Fibroblast of the aortic adventitia (primary cell): Measurements from ENCODE around the gene MED8. TPM values are rescaled to one million over a fixed set of nuclear protein-coding genes. Genes with fewer than 3 reads are reported as not detected.
"Not testable (repeated sequence)": the region's sequence is repeated elsewhere in the genome, so short reads cannot be mapped to it uniquely, and the experiment has no call there.

Experiments
- DNase-seq: peaks from one replicate; pipeline ENCODE4 v3.0.0-alpha.2; 2010; ENCODE audit warnings: low read depth
- H3K4me3 ChIP-seq: 2 replicates; pipeline ENCODE4 v1.5.1; 2011; ENCODE audit warnings: low read depth, mild to moderate bottlenecking, control low read depth, low read length, moderate library complexity
- total RNA-seq: library from RNA; depleted of rRNA; stranded (reverse); fragments of >200 nt; gene quantifications from 2 replicates; pipeline ENCODE4 v1.2.3, GENCODE V29; 2012; ENCODE audit warnings: low replicate concordance
- TF ChIP-seq, protein P1 (sequence below): IDR thresholded peaks from 2 replicates; pipeline ENCODE4 v1.5.1; 2011; ENCODE audit warnings: mild to moderate bottlenecking, low read length, control low read depth, inconsistent platforms; ENCODE audit not compliant: insufficient read depth

The MED8 gene
- total RNA-seq, 1 donor = 43.1 TPM

DNA sequence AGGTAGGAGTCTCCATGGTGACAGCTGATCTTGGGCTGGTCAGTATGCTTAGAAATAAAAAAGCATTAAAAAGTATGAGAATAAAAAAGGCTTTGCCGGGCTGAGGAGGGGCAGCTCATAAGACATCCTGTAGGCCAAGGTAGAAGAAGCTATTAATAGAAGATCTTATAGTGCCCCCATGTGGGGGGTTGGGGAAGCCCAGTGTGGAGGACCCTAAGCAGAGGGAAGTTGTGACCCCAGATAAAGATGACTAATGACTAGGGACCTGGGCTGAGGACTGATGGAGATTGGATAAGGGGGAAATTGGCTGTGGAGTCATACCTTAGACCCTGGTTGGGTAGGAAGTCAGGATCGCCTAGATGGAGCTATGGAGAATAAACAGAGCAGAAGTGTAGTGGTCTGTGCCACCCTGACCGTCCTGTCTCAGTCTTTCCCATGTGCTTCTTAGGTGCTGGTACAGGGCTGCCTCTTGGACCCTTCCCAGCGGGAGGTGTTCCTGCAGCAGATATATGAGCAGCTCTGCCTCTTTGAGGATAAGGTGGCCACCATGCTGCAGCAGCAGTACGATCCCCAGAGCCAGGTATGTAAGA lies 25.1 kb upstream of the MED8 start:
- DNase-seq = peak; percentile 61
- TF ChIP-seq, protein P1, sequence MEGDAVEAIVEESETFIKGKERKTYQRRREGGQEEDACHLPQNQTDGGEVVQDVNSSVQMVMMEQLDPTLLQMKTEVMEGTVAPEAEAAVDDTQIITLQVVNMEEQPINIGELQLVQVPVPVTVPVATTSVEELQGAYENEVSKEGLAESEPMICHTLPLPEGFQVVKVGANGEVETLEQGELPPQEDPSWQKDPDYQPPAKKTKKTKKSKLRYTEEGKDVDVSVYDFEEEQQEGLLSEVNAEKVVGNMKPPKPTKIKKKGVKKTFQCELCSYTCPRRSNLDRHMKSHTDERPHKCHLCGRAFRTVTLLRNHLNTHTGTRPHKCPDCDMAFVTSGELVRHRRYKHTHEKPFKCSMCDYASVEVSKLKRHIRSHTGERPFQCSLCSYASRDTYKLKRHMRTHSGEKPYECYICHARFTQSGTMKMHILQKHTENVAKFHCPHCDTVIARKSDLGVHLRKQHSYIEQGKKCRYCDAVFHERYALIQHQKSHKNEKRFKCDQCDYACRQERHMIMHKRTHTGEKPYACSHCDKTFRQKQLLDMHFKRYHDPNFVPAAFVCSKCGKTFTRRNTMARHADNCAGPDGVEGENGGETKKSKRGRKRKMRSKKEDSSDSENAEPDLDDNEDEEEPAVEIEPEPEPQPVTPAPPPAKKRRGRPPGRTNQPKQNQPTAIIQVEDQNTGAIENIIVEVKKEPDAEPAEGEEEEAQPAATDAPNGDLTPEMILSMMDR = peak; percentile 65
- no peak overlapping the region for H3K4me3 ChIP-seq

DNA sequence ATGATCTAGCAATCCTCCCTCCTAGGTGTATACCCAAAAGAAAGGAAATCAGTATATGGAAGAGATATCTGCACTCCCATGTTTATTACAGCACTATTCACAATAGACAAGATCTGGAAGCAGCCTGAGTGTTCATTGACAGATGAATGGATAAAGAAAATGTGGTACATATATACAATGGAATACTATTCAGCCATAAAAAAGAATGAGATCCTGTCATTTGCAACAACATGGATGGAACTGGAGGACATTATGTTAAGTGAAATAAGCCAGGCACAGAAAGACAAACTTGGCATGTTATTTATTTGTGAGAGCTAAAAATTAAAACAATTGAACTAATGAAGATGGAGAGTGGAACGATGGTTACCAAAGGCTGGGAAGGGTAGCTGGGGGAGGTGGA lies 23.8 kb upstream of the MED8 start:
- DNase-seq, H3K4me3 ChIP-seq: not testable (repeated sequence)

- no peak for DNase-seq
- no peak overlapping the region for H3K4me3 ChIP-seq
Observed at GRCh38 chr1:43410571-43410970, 21.0 kb upstream of the MED8 start.

GRCh38 chr1:43405876-43406234 lies 16.3 kb upstream of the MED8 start:
- TF ChIP-seq, protein P1 = no peak
- no peak overlapping the region for H3K4me3 ChIP-seq
- no peak for DNase-seq

More at GRCh38 chr1:43410571-43410970, 21.0 kb upstream of the MED8 start:
- TF ChIP-seq, protein P1 = no peak

DNA sequence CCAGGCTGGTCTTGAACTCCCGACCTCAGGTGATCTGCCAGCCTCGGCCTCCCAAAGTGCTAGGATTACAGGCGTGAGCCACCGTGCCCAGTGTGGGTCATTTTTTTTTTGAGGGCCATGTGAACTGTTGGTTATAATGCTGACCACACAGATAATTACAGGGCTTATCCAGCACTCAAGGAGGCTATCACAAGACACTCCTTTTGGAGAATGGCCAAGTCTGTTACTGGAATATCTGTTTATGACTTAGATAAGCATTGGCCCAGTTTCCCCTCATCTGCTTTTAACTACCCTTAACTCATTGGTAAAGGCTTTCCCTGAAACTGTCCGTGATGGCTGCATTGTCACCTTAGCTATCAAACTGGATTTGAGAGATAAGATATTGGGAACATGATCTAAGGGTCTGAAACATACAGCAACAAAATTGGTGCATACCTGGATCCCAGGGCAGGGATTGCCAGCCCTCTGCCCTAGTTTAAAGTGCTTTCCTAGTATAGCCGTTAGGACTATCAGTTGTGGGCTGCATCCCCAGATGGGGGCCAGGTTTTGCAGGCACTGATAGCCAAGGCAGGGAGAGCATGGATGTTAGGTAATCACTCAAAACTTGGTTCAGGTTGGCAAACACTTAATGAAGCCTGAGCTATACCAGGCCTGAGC lies 15.7 kb upstream of the MED8 start:
- peak; percentile 50 for DNase-seq
- TF ChIP-seq, protein P1 = no peak
- H3K4me3 ChIP-seq = no peak overlapping the region

DNA sequence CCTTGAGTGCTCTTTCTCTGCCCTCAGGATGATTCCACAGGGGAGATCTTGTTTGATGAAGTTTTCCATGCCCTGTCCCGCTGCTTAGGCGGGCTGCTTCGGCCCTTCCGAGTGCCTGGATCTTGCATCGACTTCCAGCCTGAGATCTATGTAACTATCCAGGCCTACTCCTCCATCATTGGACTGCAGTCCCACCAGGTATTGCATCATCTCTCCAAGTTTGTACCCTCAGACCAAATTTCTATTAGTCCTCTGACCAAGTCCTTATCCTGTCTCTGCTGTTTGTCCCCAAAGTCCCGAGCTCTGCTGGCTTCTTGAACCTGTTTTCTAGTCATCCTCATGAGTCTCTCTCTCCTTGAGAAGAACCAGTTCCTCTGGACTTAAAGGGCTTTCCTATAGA lies 14.8 kb upstream of the MED8 start:
- TF ChIP-seq, protein P1 = no peak
- no peak overlapping the region for H3K4me3 ChIP-seq
- DNase-seq = no peak

DNA sequence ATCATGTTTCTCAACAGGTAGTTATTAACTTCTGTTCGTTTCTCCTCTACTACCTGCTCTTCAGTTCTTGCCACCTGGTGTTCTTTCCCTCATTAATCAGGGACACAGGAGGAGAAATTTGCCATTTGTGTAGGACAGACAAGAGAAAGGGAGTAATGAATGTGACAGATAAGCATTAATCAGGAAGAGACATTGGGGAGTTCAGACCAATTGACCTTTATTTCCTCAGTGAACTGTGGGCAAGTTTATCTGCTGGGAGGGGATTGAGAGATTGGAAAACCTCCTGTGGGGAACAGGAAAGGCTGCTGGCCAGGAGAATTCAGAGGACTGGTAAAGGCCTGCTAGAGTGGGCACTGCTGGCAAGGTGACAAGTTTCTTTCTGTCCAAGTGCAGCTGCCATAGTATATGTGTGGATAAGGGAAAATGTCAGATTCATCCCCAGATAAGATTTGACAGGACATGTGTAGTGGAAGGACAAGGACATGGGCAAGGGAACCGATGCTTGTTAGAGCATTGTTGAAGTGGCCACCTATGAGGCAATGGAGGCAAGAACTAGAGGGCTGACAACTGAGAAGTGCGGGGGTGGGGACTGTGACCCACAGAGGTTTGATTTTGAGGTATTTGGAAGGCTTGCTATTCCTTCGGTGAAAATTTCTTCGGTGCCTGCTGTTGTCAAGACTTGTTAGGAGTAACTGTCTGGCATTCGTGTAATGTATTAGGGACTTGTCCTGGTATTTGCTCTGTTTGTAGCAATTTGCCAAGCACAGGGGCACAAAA lies 12.7 kb upstream of the MED8 start:
- no peak for DNase-seq
- TF ChIP-seq, protein P1 = no peak
- H3K4me3 ChIP-seq = no peak overlapping the region

- not testable (repeated sequence) for H3K4me3 ChIP-seq, DNase-seq
Observed at GRCh38 chr1:43400441-43400840, 10.8 kb upstream of the MED8 start.
